HG03342 (cell line): Measurements from ENCODE around the gene EPHB3.

Experiments
- ATAC-seq: cut with Tn5 transposase; IDR thresholded peaks from one replicate; pipeline ENCODE4 v1.9.1; 2021; ENCODE audit warnings: mild to moderate bottlenecking, moderate library complexity; ENCODE audit not compliant: unreplicated experiment

Gene EPHB3

GRCh38 chr3:184543256-184543655, 18.3 kb upstream of the EPHB3 start:
- ATAC-seq = no peak

GRCh38 chr3:184543843-184544512, 17.6 kb upstream of the EPHB3 start:
- ATAC-seq = no peak

- no peak for ATAC-seq
Measured at GRCh38 chr3:184544513-184544861, 17.1 kb upstream of the EPHB3 start.

GRCh38 chr3:184545769-184546168, 15.8 kb upstream of the EPHB3 start:
- ATAC-seq = no peak

- no peak for ATAC-seq
Measured at GRCh38 chr3:184546252-184546651, 15.3 kb upstream of the EPHB3 start.

GRCh38 chr3:184549796-184550577, 11.6 kb upstream of the EPHB3 start:
- no peak for ATAC-seq

GRCh38 chr3:184551103-184551502, 10.5 kb upstream of the EPHB3 start:
- no peak for ATAC-seq

GRCh38 chr3:184551614-184552256, 9.8 kb upstream of the EPHB3 start:
- no peak for ATAC-seq

- ATAC-seq = no peak
Measured at GRCh38 chr3:184552296-184552695, 9.3 kb upstream of the EPHB3 start.

GRCh38 chr3:184552863-184553262, 8.7 kb upstream of the EPHB3 start:
- ATAC-seq = no peak

GRCh38 chr3:184553385-184553784, 8.2 kb upstream of the EPHB3 start:
- ATAC-seq = no peak

- no peak for ATAC-seq
Measured at GRCh38 chr3:184554461-184554860, 7.1 kb upstream of the EPHB3 start.

GRCh38 chr3:184556582-184557347, 4.8 kb upstream of the EPHB3 start:
- ATAC-seq = no peak

GRCh38 chr3:184557348-184557950, 4.1 kb upstream of the EPHB3 start:
- ATAC-seq = no peak

- no peak for ATAC-seq
Measured at GRCh38 chr3:184558726-184559125, 2.9 kb upstream of the EPHB3 start.

- no peak for ATAC-seq
Measured at GRCh38 chr3:184559336-184559735, 2.2 kb upstream of the EPHB3 start.

- no peak for ATAC-seq
Measured at GRCh38 chr3:184560531-184560930, 1.1 kb upstream of the EPHB3 start.

GRCh38 chr3:184561913-184562877, 610 bp downstream of the EPHB3 start:
- ATAC-seq = no peak

GRCh38 chr3:184562878-184563560, 1.4 kb downstream of the EPHB3 start:
- no peak for ATAC-seq
